ENCODE results near the gene C4orf50. TPM values are rescaled to one million over a fixed set of nuclear protein-coding genes. Genes with fewer than 3 reads are reported as not detected.

Gene C4orf50
- total and polyA plus RNA-seq, 2 of the 8 experiments (the other 6 are each of a cell fraction or from before 2014, with no cell fraction given) = 0.08 to 0.22 TPM

- TF ChIP-seq CHD1 (IDR thresholded peaks at IDR 0.05; ENCODE audit: low read depth, low read length) (no peak), EP300 (IDR thresholded peaks at IDR 0.05; ENCODE audit: borderline replicate concordance in 1 of 2, low read depth in 2 of 2, low read length in 2 of 2) (no peak), RAD21 (IDR thresholded peaks at IDR 0.05 in 1 of 2, conservative IDR thresholded peaks at IDR 0.05 in 1 of 2; ENCODE audit: low read depth in 2 of 2, low read length in 2 of 2) (no peak), USF2 (IDR thresholded peaks at IDR 0.05; ENCODE audit: low read length) (no peak)
Observed at GRCh38 chr4:6049985-6050384, 31.8 kb upstream of the C4orf50 start (continued).

Measured in H1 (cell line).